Gastroesophageal sphincter (tissue), 3 donors: Measurements from ENCODE around the gene RINL.

ENCODE experiments used
- EP300 ChIP-seq: sonication (generic); formaldehyde crosslinking; IDR thresholded peaks from one replicate; pipeline ENCODE4 v1.6.1; 2017; ENCODE audit warnings: antibody characterized with exemption, mild to moderate bottlenecking
- POLR2A ChIP-seq, 2 donors: fragments of 450-650 bp; IDR thresholded peaks; one replicate each; pipeline ENCODE4 v1.6.1; 2017; ENCODE audit warnings: antibody characterized with exemption in 2 of 2, mild to moderate bottlenecking in 2 of 2, moderate library complexity in 1 of 2
- POLR2AphosphoS5 ChIP-seq: sonication (generic); formaldehyde crosslinking; IDR thresholded peaks from one replicate; pipeline ENCODE4 v1.6.1; 2017; ENCODE audit warnings: antibody characterized with exemption
- TF ChIP-seq, protein P1 (sequence below), 4 experiments: fragments of 200-600 bp in 2 of 4; fragments of 450-650 bp in 2 of 4; sonication (generic) in 1 of 4; IDR thresholded peaks; one replicate each; pipeline ENCODE4 v1.5.1; 2017 to 2019; ENCODE audit warnings: antibody characterized with exemption in 4 of 4, mild to moderate bottlenecking in 2 of 4, moderate library complexity in 2 of 4

DNA sequence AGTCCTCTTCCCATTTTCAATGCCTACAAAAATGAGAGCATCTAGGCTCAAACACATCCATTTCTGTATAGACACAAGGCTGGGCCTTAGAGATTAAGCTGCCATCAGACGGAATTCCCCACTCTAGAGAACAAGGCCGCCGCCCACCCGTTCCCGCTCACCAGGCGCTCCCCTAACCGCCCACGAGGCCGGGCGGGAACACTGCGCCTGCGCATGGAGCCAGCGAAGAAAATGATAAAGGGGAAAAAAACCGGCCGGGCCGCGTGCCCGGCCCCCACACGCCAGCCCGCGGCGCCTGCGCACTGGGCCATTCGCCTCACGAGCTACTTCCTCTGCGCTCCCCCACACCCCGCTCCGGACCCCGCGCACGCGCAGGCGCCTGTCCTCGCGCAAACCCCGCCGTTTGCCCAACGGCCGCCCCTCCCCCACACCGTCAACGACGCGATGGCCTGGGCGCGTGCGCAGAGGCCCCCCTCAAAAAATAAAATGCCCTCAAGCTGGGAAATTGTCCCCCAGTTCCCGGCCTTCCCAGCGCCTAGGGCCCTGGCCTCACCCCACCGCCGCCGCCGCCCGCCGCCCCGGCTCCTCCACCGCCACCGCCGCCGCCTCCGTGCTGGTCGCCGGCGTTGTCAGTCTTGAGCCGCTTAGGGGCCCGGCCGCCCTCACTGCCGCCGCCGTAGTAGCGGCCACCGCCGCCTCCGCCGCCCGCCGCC lies 28.8 kb downstream of the RINL start:
- TF ChIP-seq POLR2A (IDR thresholded peaks at IDR 0.05) (no peak), POLR2AphosphoS5 (peak; percentile 44), EP300 (no peak)
- TF ChIP-seq, protein P1, sequence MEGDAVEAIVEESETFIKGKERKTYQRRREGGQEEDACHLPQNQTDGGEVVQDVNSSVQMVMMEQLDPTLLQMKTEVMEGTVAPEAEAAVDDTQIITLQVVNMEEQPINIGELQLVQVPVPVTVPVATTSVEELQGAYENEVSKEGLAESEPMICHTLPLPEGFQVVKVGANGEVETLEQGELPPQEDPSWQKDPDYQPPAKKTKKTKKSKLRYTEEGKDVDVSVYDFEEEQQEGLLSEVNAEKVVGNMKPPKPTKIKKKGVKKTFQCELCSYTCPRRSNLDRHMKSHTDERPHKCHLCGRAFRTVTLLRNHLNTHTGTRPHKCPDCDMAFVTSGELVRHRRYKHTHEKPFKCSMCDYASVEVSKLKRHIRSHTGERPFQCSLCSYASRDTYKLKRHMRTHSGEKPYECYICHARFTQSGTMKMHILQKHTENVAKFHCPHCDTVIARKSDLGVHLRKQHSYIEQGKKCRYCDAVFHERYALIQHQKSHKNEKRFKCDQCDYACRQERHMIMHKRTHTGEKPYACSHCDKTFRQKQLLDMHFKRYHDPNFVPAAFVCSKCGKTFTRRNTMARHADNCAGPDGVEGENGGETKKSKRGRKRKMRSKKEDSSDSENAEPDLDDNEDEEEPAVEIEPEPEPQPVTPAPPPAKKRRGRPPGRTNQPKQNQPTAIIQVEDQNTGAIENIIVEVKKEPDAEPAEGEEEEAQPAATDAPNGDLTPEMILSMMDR (IDR thresholded peaks at IDR 0.05), result peak in 2 of 4 experiments; percentile 7 to 9
